OCI-LY7 (cell line): ENCODE results near the gene TSHZ2.

Experiments
- CTCF ChIP-seq: fragments of 200-600 bp; sonication (generic); conservative IDR thresholded peaks from 2 replicates; pipeline ENCODE4 v1.5.1; 2014; ENCODE audit warnings: mild to moderate bottlenecking, antibody characterized with exemption, low read length, moderate library complexity, mixed read lengths
- EZH2phosphoT487 ChIP-seq: fragments of 200-600 bp; sonication (generic); IDR thresholded peaks from 2 replicates; pipeline ENCODE4 v1.6.1; 2018; ENCODE audit warnings: low read depth, borderline replicate concordance, mild to moderate bottlenecking, mixed run types, antibody characterized with exemption, low read length, moderate library complexity, mixed read lengths

GRCh38 chr20:53055367-53056067 is 83.4 kb downstream of the TSHZ2 start:
- no peak for TF ChIP-seq CTCF
- TF ChIP-seq EZH2phosphoT487, result no peak
